Measurements from ENCODE around the gene SDK1.

DNA sequence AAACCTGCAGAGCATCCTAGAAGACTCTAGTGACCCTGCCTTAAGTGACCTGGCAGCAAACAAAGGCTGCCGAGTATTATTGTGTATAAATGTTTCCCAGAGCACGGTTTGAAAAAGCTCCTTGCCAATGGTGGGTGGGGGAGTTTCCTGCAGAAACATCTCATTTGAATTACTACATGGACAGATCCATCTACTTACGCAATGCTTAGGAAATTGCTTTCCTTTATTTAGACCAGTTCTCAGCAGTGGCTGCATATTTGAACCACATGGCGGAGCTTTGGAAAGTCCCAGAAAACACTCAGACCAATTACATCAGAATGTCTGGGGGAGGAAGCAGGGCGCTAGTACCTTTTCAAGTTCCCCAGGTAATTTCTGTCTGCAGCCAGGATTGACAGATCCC, 560.9 kb downstream of the SDK1 start:
- TF ChIP-seq, protein P1, sequence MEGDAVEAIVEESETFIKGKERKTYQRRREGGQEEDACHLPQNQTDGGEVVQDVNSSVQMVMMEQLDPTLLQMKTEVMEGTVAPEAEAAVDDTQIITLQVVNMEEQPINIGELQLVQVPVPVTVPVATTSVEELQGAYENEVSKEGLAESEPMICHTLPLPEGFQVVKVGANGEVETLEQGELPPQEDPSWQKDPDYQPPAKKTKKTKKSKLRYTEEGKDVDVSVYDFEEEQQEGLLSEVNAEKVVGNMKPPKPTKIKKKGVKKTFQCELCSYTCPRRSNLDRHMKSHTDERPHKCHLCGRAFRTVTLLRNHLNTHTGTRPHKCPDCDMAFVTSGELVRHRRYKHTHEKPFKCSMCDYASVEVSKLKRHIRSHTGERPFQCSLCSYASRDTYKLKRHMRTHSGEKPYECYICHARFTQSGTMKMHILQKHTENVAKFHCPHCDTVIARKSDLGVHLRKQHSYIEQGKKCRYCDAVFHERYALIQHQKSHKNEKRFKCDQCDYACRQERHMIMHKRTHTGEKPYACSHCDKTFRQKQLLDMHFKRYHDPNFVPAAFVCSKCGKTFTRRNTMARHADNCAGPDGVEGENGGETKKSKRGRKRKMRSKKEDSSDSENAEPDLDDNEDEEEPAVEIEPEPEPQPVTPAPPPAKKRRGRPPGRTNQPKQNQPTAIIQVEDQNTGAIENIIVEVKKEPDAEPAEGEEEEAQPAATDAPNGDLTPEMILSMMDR (IDR thresholded peaks at IDR 0.05), result no peak
- no peak for TF ChIP-seq POLR2A (IDR thresholded peaks at IDR 0.05)
